H1 (cell line): ENCODE results near the gene TRAF5. TPM values are rescaled to one million over a fixed set of nuclear protein-coding genes. Genes with fewer than 3 reads are reported as not detected.
"Not testable (repeated sequence)": the region's sequence is repeated elsewhere in the genome, so short reads cannot be mapped to it uniquely, and the experiment has no call there.

ENCODE experiments used
- CTCF ChIA-PET: fragments of 300-600 bp; sonication (Branson Sonifier 250); formaldehyde crosslinking; loops from one replicate; lab custom pipeline; 2021; ENCODE audit not compliant: partially characterized antibody; lab: Charles Lee
- POLR2A ChIA-PET: fragments of 300-600 bp; sonication (Branson Sonifier 250); formaldehyde crosslinking; loops from one replicate; lab custom pipeline; 2021; ENCODE audit warnings: inconsistent platforms; ENCODE audit not compliant: partially characterized antibody; lab: Charles Lee
- DNase-seq, 2 experiments: peaks; one replicate each; pipeline versions ENCODE4 v3.0.0 to v3.0.0-alpha.2; 2010 to 2022; ENCODE audit warnings: low spot score in 2 of 2, low read depth in 1 of 2, mixed read lengths in 1 of 2
- FAIRE-seq: peaks from 2 replicates; lab custom pipeline; 2011; peaks lifted over from hg19 to GRCh38; lab: Jason Lieb, UNC
- H2AFZ ChIP-seq: 2 replicates; pipeline ENCODE4 v1.8.1; 2012; ENCODE audit warnings: low read length, inconsistent platforms
- H2AK5ac ChIP-seq: 2 replicates; pipeline ENCODE4 v1.6.1; 2013; ENCODE audit warnings: low read depth, low read length
- H2BK120ac ChIP-seq: replicated peaks from 2 replicates; pipeline ENCODE3; 2013; ENCODE audit warnings: low read depth, low read length, inconsistent platforms
- H2BK12ac ChIP-seq: 2 replicates; pipeline ENCODE4 v1.6.1; 2013; ENCODE audit warnings: low read depth, low read length
- H2BK15ac ChIP-seq: 2 replicates; pipeline ENCODE4 v1.6.1; 2013; ENCODE audit warnings: low read length
- H2BK20ac ChIP-seq: 2 replicates; pipeline ENCODE4 v1.6.1; 2013; ENCODE audit warnings: low read length
- H2BK5ac ChIP-seq: 2 replicates; pipeline ENCODE4 v1.6.1; 2013; ENCODE audit warnings: low read depth, low read length
- H3K14ac ChIP-seq: 2 replicates; pipeline ENCODE4 v1.6.1; 2013; ENCODE audit warnings: inconsistent platforms; ENCODE audit not compliant: insufficient read length
- H3K18ac ChIP-seq: 2 replicates; pipeline ENCODE4 v1.6.1; 2013; ENCODE audit warnings: low read length; ENCODE audit errors: extremely low read depth
- H3K23ac ChIP-seq: 2 replicates; pipeline ENCODE4 v1.6.1; 2013; ENCODE audit warnings: inconsistent platforms; ENCODE audit not compliant: insufficient read length
- H3K23me2 ChIP-seq: 2 replicates; pipeline ENCODE4 v1.6.1; 2013; ENCODE audit warnings: low read depth, low read length
- H3K27ac ChIP-seq: 2 replicates; pipeline ENCODE4 v1.6.1; 2011; ENCODE audit warnings: low read depth, low read length, inconsistent platforms
- H3K27me3 ChIP-seq, 4 experiments: replicated peaks in 1 of 4; 1 replicate in 1 of 4; 2 replicates in 3 of 4; pipeline versions ENCODE4 v1.6.1 to v1.8.1; 2011 to 2013; ENCODE audit warnings: low read length in 3 of 4, mild to moderate bottlenecking in 3 of 4, inconsistent platforms in 2 of 4, mixed read lengths in 2 of 4, moderate library complexity in 1 of 4; ENCODE audit not compliant: control insufficient read depth in 3 of 4, insufficient read depth in 3 of 4; ENCODE audit errors: extremely low read depth in 1 of 4
- H3K36me3 ChIP-seq, 4 experiments: 2 replicates each; pipeline versions ENCODE4 v1.6.1 to v1.8.1; 2011 to 2013; ENCODE audit warnings: mild to moderate bottlenecking in 4 of 4, low read length in 3 of 4, moderate library complexity in 2 of 4, control low read depth in 1 of 4, inconsistent platforms in 1 of 4; ENCODE audit not compliant: insufficient read depth in 4 of 4, control insufficient read depth in 2 of 4
- H3K4ac ChIP-seq: replicated peaks from 2 replicates; pipeline ENCODE3; 2013; ENCODE audit warnings: low read length, low read depth, mixed read lengths, inconsistent platforms; ENCODE audit not compliant: insufficient read length
- H3K4me1 ChIP-seq, 4 experiments: replicated peaks in 1 of 4; 1 replicate in 1 of 4; 2 replicates in 3 of 4; pipeline versions ENCODE4 v1.6.1 to v1.8.1; 2011 to 2013; ENCODE audit warnings: low read length in 3 of 4, inconsistent platforms in 2 of 4, mixed read lengths in 1 of 4; ENCODE audit not compliant: insufficient read depth in 4 of 4, control insufficient read depth in 3 of 4
- H3K4me2 ChIP-seq, 2 experiments: 2 replicates each; pipeline versions ENCODE4 v1.6.1 to v1.8.1; 2011 to 2013; ENCODE audit warnings: low read depth in 2 of 2, low read length in 2 of 2, control low read depth in 1 of 2, inconsistent platforms in 1 of 2, mild to moderate bottlenecking in 1 of 2; ENCODE audit not compliant: insufficient read depth in 1 of 2
- H3K4me3 ChIP-seq, 4 experiments: fragments of 200-600, 300-600 bp in 1 of 4; sonication (generic), shearing (Covaris generic), sonication (Bioruptor Twin) in 1 of 4; 2 replicates each; pipeline versions ENCODE4 v1.5.1 to v1.8.1; 2011 to 2016; ENCODE audit warnings: low read length in 4 of 4, low read depth in 3 of 4, control low read depth in 2 of 4, inconsistent platforms in 2 of 4, mild to moderate bottlenecking in 2 of 4, mixed read lengths in 1 of 4, moderate library complexity in 1 of 4; ENCODE audit not compliant: insufficient read depth in 2 of 4; ENCODE audit errors: extremely low read depth in 1 of 4
- H3K56ac ChIP-seq: replicated peaks from 2 replicates; pipeline ENCODE3; 2013; ENCODE audit warnings: low read depth, mild to moderate bottlenecking, mixed read lengths, low read length, inconsistent platforms; ENCODE audit not compliant: insufficient read length
- H3K79me1 ChIP-seq: 2 replicates; pipeline ENCODE4 v1.6.1; 2013; ENCODE audit warnings: low read depth, low read length, control low read depth
- H3K79me2 ChIP-seq, 2 experiments: 2 replicates each; pipeline versions ENCODE4 v1.6.1 to v1.8.1; 2012 to 2013; ENCODE audit warnings: low read length in 2 of 2, mild to moderate bottlenecking in 2 of 2, inconsistent platforms in 1 of 2; ENCODE audit not compliant: insufficient read depth in 2 of 2, control insufficient read depth in 1 of 2
- H3K9ac ChIP-seq, 4 experiments: replicated peaks in 1 of 4; 1 replicate in 1 of 4; 2 replicates in 3 of 4; pipeline versions ENCODE4 v1.6.1 to v1.8.1; 2011 to 2013; ENCODE audit warnings: low read depth in 3 of 4, low read length in 3 of 4, control low read depth in 2 of 4, mild to moderate bottlenecking in 2 of 4, moderate library complexity in 2 of 4, inconsistent platforms in 1 of 4; ENCODE audit errors: extremely low read depth in 1 of 4
- H3K9me3 ChIP-seq, 2 experiments: 2 replicates each; pipeline versions ENCODE4 v1.6.1 to v1.8.1; 2012 to 2013; ENCODE audit warnings: mild to moderate bottlenecking in 2 of 2, moderate library complexity in 2 of 2, control low read depth in 1 of 2, inconsistent platforms in 1 of 2, low read depth in 1 of 2, low read length in 1 of 2, mixed read lengths in 1 of 2; ENCODE audit not compliant: insufficient read depth in 2 of 2
- H4K20me1 ChIP-seq, 2 experiments: replicated peaks in 1 of 2; 2 replicates each; pipeline versions ENCODE3 to v1.8.1; 2011 to 2013; ENCODE audit warnings: inconsistent platforms in 2 of 2, low read length in 2 of 2, mild to moderate bottlenecking in 1 of 2; ENCODE audit not compliant: insufficient read depth in 2 of 2, control insufficient read depth in 1 of 2
- H4K5ac ChIP-seq: 2 replicates; pipeline ENCODE4 v1.6.1; 2013; ENCODE audit warnings: low read length, low read depth, mixed read lengths, inconsistent platforms; ENCODE audit not compliant: insufficient read length
- H4K8ac ChIP-seq: 2 replicates; pipeline ENCODE4 v1.8.0; 2013; ENCODE audit warnings: mild to moderate bottlenecking, moderate library complexity, low read length, inconsistent platforms; ENCODE audit not compliant: insufficient read depth; ENCODE audit errors: extremely low read depth
- H4K91ac ChIP-seq: replicated peaks from 2 replicates; pipeline ENCODE3; 2013; ENCODE audit warnings: low read length, mixed read lengths, inconsistent platforms; ENCODE audit not compliant: insufficient read length
- WGBS, 2 experiments: shearing (Covaris generic) in 1 of 2; methylation state at CpG; one replicate each; pipeline versions ENCODE4 v1.1.6 to v1.1.7; 2013 to 2015; ENCODE audit warnings: low lambda C conversion rate in 2 of 2, mixed read lengths in 2 of 2, inconsistent platforms in 1 of 2, low coverage in 1 of 2, missing lambda C conversion rate in 1 of 2; ENCODE audit not compliant: insufficient replicate concordance in 2 of 2, insufficient coverage in 1 of 2, insufficient read length in 1 of 2; ENCODE audit errors: extremely low coverage in 1 of 2, missing lambda C conversion rate in 1 of 2; 5-methylcytosine and 5-hydroxymethylcytosine counted together
- polyA plus RNA-seq, 7 experiments: library from polyadenylated mRNA; depleted of rRNA in 3 of 7; stranded (reverse) in 5 of 7; unstranded in 2 of 7; fragments of >200 nt in 5 of 7; fragments of 200-250 nt in 2 of 7; gene quantifications; 1 replicate in 5 of 7; 2 replicates in 1 of 7; 4 replicates in 1 of 7; pipeline versions ENCODE4 v1.2.1 to v1.2.3, GENCODE V29; 2011 to 2013; ENCODE audit warnings: missing spikeins in 2 of 7, mixed read lengths in 2 of 7
- total RNA-seq: library from RNA; stranded (reverse); fragmentation: NEBNext Ultra II Directional; extraction: Animal tissue kit (Norgen Biotek cat#: 25700); gene quantifications from 2 replicates; pipeline ENCODE4 v1.2.1, GENCODE V29; 2021

TRAF5 gene
- total and polyA plus RNA-seq, 2 of the 8 experiments (the other 6 are each of a cell fraction or from before 2014, with no cell fraction given), result 13.0 to 17.1 TPM

- H2BK12ac ChIP-seq, H3K27me3 ChIP-seq, H3K14ac ChIP-seq, H3K9ac ChIP-seq, H4K5ac ChIP-seq, H3K79me1 ChIP-seq, H3K56ac ChIP-seq, H4K20me1 ChIP-seq, H3K4me1 ChIP-seq, H2BK5ac ChIP-seq, H3K9me3 ChIP-seq, POLR2A ChIA-PET, H4K8ac ChIP-seq, H3K4me2 ChIP-seq, H2BK20ac ChIP-seq, H3K23me2 ChIP-seq, FAIRE-seq, H3K27ac ChIP-seq, H3K23ac ChIP-seq, H2BK120ac ChIP-seq, H4K91ac ChIP-seq, H3K18ac ChIP-seq, H3K4me3 ChIP-seq, H3K4ac ChIP-seq, H3K36me3 ChIP-seq, H2BK15ac ChIP-seq, H2AFZ ChIP-seq, DNase-seq, H2AK5ac ChIP-seq: not testable (repeated sequence)
- 84% methylated on average over 1 of the region's 1 CpG; no CpG with 5 or more reads in 1 of the 2 experiments for WGBS, 2 experiments
- CTCF ChIA-PET, result interaction anchor here (2.6 kb wide), 1 partner anchor 112 kb away, joined by 6 read pairs; no protein-coding TSS in a partner anchor
- peaks cover 0 to 14% of the 10 kb centered on the region in 2 experiments; a peak in 2 of 4 replicates for H3K79me2 ChIP-seq
Measured at GRCh38 chr1:211401751-211402150, 75.1 kb downstream of the TRAF5 start.

DNA sequence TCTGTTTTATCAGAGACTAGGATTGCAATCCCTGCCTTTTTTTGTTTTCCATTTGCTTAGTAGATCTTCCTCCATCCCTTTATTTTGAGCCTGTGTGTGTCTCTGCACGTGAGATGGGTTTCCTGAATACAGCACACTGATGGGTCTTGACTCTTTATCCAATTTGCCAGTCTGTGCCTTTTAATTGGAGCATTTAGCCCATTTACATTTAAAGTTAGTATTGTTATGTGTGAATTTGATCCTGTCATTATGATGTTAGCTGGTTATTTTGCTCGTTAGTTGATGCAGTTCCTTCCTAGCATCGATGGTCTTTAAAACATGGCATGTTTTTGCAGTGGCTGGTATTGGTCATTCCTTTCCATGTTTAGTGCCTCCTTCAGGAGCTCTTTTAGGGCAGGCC lies 79.5 kb downstream of the TRAF5 start:
- H3K79me1 ChIP-seq, H4K5ac ChIP-seq, H3K9ac ChIP-seq, H4K20me1 ChIP-seq, H3K14ac ChIP-seq, H2BK120ac ChIP-seq, H3K23ac ChIP-seq, H2BK5ac ChIP-seq, H3K4me2 ChIP-seq, H3K18ac ChIP-seq, FAIRE-seq, H2AK5ac ChIP-seq, H3K27me3 ChIP-seq, H3K4me1 ChIP-seq, H3K4ac ChIP-seq, H3K56ac ChIP-seq, H4K91ac ChIP-seq, H2AFZ ChIP-seq, H2BK12ac ChIP-seq, H3K27ac ChIP-seq, H2BK15ac ChIP-seq, POLR2A ChIA-PET, H2BK20ac ChIP-seq, H3K23me2 ChIP-seq, H4K8ac ChIP-seq, H3K4me3 ChIP-seq, DNase-seq, H3K36me3 ChIP-seq: not testable (repeated sequence)
- WGBS, 2 experiments, result 97% methylated on average over 2 of the region's 3 CpGs; no CpG with 5 or more reads in 1 of the 2 experiments
- CTCF ChIA-PET, result interaction anchor here (2.3 kb wide), 1 partner anchor 10 kb away, joined by 6 read pairs; no protein-coding TSS in a partner anchor
- Histone ChIP-seq H3K79me2 (peaks cover 0 to 11% of the 10 kb centered on the region in 2 experiments; a peak in 2 of 4 replicates), H3K9me3 (peaks cover 11 to 24% of the 10 kb centered on the region in 2 experiments)
